ENCODE data around the gene NUDT4.

DNA sequence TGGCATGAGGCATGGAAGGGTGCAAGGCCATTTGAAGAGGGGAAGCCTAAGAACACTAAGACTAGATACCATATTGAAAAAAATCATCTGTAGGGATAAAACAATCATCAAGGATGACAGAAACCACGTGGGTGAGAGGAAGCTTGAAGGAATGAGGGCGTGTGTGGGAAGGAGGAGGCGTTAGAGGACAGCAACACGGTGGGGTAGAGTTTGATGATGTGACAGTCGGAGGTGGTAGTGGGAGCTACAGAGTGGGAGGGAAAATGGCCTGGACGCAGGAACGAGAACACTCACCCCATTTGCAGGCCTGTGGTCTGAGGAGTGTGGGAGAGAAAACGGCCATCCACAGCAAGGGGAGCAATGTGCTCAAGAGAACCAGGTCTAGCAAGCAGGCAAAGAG is 25.4 kb upstream of the NUDT4 start:
- TF ChIP-seq, protein P1, sequence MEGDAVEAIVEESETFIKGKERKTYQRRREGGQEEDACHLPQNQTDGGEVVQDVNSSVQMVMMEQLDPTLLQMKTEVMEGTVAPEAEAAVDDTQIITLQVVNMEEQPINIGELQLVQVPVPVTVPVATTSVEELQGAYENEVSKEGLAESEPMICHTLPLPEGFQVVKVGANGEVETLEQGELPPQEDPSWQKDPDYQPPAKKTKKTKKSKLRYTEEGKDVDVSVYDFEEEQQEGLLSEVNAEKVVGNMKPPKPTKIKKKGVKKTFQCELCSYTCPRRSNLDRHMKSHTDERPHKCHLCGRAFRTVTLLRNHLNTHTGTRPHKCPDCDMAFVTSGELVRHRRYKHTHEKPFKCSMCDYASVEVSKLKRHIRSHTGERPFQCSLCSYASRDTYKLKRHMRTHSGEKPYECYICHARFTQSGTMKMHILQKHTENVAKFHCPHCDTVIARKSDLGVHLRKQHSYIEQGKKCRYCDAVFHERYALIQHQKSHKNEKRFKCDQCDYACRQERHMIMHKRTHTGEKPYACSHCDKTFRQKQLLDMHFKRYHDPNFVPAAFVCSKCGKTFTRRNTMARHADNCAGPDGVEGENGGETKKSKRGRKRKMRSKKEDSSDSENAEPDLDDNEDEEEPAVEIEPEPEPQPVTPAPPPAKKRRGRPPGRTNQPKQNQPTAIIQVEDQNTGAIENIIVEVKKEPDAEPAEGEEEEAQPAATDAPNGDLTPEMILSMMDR (IDR thresholded peaks at IDR 0.05): no peak
- TF ChIP-seq EP300 (IDR thresholded peaks at IDR 0.05) (no peak), POLR2A (IDR thresholded peaks at IDR 0.05) (no peak), POLR2AphosphoS5 (IDR thresholded peaks at IDR 0.05) (no peak)

Data from upper lobe of left lung (tissue), 4 donors.